ENCODE results near the gene PPP2R2B.

DNA sequence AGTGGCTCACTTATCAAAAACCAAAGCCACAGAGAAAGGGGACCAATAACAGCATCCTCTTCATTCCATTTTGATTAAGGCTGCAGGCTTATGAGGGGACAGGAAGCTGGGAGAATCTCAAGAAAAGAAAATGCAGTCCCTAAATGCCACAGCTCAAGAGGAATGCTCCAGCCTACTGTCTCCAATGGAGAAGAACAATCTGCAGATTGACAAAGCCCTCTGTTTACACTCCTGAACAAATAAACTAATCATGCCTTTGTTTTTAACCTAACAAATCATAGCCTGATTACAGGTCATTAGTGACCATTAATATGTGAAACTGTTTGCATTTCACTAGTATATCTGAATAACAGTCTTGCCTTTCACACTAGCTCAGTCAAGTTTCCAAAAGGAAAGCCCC lies 26.5 kb downstream of the PPP2R2B start:
- TF ChIP-seq POLR2AphosphoS5 (IDR thresholded peaks at IDR 0.05) (no peak), POLR2A (IDR thresholded peaks at IDR 0.05; ENCODE audit: low read depth) (no peak), CTCF (IDR thresholded peaks at IDR 0.05) (no peak), EP300 (IDR thresholded peaks at IDR 0.05) (no peak)

Measured in esophagus muscularis mucosa (tissue), 4 donors.